ENCODE results near the gene CLCN1. TPM values are rescaled to one million over a fixed set of nuclear protein-coding genes. Genes with fewer than 3 reads are reported as not detected.

The CLCN1 gene
- polyA plus RNA-seq, 2 of the 4 experiments (the other 2 are of a cell fraction) = 0.08 TPM; not detected in 1

DNA sequence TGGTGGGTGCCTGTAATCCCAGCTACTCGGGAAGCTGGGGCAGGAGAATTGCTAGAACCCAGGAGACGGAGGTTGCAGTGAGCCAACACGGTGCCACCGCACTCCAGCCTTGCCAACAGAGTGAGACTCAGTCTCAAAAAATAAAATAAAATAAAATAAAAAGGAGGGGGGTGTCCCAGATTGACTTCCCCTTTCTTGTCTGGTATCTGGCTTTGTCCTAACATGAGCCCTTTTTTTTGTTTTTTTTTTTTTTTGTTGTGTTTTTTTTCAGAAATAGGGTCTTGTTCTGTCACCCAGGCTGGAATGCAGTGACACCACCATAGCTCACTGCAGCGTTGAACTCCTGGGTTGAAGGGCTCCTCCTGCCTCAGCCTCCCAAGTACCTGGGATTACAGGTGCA, 23.0 kb upstream of the CLCN1 start (continued):
- TF ChIP-seq, protein P1, sequence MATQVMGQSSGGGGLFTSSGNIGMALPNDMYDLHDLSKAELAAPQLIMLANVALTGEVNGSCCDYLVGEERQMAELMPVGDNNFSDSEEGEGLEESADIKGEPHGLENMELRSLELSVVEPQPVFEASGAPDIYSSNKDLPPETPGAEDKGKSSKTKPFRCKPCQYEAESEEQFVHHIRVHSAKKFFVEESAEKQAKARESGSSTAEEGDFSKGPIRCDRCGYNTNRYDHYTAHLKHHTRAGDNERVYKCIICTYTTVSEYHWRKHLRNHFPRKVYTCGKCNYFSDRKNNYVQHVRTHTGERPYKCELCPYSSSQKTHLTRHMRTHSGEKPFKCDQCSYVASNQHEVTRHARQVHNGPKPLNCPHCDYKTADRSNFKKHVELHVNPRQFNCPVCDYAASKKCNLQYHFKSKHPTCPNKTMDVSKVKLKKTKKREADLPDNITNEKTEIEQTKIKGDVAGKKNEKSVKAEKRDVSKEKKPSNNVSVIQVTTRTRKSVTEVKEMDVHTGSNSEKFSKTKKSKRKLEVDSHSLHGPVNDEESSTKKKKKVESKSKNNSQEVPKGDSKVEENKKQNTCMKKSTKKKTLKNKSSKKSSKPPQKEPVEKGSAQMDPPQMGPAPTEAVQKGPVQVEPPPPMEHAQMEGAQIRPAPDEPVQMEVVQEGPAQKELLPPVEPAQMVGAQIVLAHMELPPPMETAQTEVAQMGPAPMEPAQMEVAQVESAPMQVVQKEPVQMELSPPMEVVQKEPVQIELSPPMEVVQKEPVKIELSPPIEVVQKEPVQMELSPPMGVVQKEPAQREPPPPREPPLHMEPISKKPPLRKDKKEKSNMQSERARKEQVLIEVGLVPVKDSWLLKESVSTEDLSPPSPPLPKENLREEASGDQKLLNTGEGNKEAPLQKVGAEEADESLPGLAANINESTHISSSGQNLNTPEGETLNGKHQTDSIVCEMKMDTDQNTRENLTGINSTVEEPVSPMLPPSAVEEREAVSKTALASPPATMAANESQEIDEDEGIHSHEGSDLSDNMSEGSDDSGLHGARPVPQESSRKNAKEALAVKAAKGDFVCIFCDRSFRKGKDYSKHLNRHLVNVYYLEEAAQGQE (IDR thresholded peaks at IDR 0.05) = no peak
- TF ChIP-seq, protein P2, sequence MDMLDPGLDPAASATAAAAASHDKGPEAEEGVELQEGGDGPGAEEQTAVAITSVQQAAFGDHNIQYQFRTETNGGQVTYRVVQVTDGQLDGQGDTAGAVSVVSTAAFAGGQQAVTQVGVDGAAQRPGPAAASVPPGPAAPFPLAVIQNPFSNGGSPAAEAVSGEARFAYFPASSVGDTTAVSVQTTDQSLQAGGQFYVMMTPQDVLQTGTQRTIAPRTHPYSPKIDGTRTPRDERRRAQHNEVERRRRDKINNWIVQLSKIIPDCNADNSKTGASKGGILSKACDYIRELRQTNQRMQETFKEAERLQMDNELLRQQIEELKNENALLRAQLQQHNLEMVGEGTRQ (IDR thresholded peaks at IDR 0.05) = no peak

DNA sequence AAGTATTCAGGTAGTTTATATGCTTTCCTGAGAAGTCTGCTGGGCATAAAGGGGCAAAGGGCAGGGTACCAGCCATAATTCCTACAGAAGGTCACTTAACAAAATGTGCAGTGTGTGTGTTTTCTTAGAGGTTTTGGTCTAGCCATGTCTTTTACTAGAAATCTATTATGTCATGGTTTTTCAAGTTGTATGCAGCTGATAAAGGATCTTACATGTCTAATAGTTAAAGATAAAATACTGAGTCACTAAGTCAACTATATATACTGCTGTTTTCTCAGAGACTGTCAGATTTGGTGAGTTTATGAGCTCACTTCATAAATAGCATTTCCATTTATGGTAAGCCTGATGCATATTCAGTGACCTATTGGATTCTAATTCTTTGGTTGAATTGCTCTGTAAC, 20.0 kb upstream of the CLCN1 start:
- Histone ChIP-seq H3K4me2 (no peak overlapping the region), H3K27ac (no peak overlapping the region), H3K9me3 (no peaks in the 10 kb centered on the region), H3K4me1 (peaks cover 14% of the 10 kb centered on the region), H3K4me3 (no peak overlapping the region)
- no peak for ATAC-seq
- ChIA-PET CTCF (interaction anchor here (0.9 to 3.5 kb wide), 4 partner anchors 10 to 55 kb away, joined by 3 to 22 read pairs (median 6); partner anchors contain the start of gene CLCN1), POLR2A (no interaction called here)
- TF ChIP-seq, protein P3, sequence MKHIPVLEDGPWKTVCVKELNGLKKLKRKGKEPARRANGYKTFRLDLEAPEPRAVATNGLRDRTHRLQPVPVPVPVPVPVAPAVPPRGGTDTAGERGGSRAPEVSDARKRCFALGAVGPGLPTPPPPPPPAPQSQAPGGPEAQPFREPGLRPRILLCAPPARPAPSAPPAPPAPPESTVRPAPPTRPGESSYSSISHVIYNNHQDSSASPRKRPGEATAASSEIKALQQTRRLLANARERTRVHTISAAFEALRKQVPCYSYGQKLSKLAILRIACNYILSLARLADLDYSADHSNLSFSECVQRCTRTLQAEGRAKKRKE (CRISPR knock-in tag; IDR thresholded peaks at IDR 0.05; ENCODE audit: low read depth) = no peak
- no peak for TF ChIP-seq RARB (CRISPR knock-in tag; IDR thresholded peaks at IDR 0.05)
- TF ChIP-seq FOXS1 (CRISPR knock-in tag; IDR thresholded peaks at IDR 0.05) = no peak
- TF ChIP-seq, protein P4, sequence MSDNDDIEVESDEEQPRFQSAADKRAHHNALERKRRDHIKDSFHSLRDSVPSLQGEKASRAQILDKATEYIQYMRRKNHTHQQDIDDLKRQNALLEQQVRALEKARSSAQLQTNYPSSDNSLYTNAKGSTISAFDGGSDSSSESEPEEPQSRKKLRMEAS (IDR thresholded peaks at IDR 0.05) = no peak
- no peak for FAIRE-seq
- no peak for DNase-seq (ENCODE audit: low read depth in 1 of 2, low spot score in 1 of 2)

DNA sequence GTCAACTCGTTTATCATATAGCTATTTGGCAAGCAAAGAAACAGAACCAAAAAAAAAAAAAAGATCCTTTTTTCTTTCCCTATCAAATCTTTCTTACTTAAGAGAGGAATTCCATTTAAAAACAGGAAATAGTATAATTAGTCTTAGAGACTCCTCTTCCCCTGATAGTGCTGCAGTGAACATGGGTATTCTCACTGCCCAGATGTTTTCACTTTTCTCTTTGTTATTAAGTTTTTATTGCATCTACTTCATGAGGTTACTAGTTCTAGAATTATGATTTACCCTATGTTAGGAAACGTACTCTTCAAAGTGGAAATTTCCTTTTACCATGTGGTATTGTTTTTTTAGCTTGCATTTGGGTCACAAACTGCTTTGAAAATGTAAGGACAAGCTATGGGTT, 19.2 kb upstream of the CLCN1 start:
- Histone ChIP-seq H3K9me3 (no peaks in the 10 kb centered on the region), H3K27ac (no peak overlapping the region), H3K4me3 (no peak overlapping the region), H3K4me1 (peaks cover 14% of the 10 kb centered on the region), H3K4me2 (no peak overlapping the region)
- CTCF ChIA-PET = interaction anchor here (0.9 to 3.5 kb wide), 4 partner anchors 10 to 56 kb away, joined by 3 to 22 read pairs (median 6); partner anchors contain the start of gene CLCN1
- TF ChIP-seq FOSL2 (IDR thresholded peaks at IDR 0.05) = no peak
- TF ChIP-seq FOSL2 (CRISPR knock-in tag; IDR thresholded peaks at IDR 0.05) = no peak
- TF ChIP-seq SREBF2 (IDR thresholded peaks at IDR 0.05) = no peak
- TF ChIP-seq, protein P5, sequence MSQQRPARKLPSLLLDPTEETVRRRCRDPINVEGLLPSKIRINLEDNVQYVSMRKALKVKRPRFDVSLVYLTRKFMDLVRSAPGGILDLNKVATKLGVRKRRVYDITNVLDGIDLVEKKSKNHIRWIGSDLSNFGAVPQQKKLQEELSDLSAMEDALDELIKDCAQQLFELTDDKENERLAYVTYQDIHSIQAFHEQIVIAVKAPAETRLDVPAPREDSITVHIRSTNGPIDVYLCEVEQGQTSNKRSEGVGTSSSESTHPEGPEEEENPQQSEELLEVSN (IDR thresholded peaks at IDR 0.05; ENCODE audit: borderline replicate concordance, low read depth) = no peak
- no peak for TF ChIP-seq RFX5 (IDR thresholded peaks at IDR 0.05)
- no peak for TF ChIP-seq POLR2AphosphoS2 (conservative IDR thresholded peaks at IDR 0.05; ENCODE audit: low read length)
- TF ChIP-seq KDM5A (IDR thresholded peaks at IDR 0.05) = no peak
- TF ChIP-seq, protein P6, sequence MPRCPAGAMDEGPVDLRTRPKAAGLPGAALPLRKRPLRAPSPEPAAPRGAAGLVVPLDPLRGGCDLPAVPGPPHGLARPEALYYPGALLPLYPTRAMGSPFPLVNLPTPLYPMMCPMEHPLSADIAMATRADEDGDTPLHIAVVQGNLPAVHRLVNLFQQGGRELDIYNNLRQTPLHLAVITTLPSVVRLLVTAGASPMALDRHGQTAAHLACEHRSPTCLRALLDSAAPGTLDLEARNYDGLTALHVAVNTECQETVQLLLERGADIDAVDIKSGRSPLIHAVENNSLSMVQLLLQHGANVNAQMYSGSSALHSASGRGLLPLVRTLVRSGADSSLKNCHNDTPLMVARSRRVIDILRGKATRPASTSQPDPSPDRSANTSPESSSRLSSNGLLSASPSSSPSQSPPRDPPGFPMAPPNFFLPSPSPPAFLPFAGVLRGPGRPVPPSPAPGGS (IDR thresholded peaks at IDR 0.05) = no peak
- TF ChIP-seq HDAC2 (IDR thresholded peaks at IDR 0.05) = no peak
- no peak for TF ChIP-seq MYC (IDR thresholded peaks at IDR 0.05; ENCODE audit: borderline replicate concordance, low read length)
- TF ChIP-seq TP53 (CRISPR knock-in tag; IDR thresholded peaks at IDR 0.05) = no peak
- TF ChIP-seq PHF8 (IDR thresholded peaks at IDR 0.05; ENCODE audit: borderline replicate concordance, low read depth) = no peak
- TF ChIP-seq ZNF302 (CRISPR knock-in tag; IDR thresholded peaks at IDR 0.05) = no peak
- TF ChIP-seq HOXA7 (CRISPR knock-in tag; IDR thresholded peaks at IDR 0.05) = no peak
- TF ChIP-seq CHD4 (IDR thresholded peaks at IDR 0.05; ENCODE audit: borderline replicate concordance) = no peak
- TF ChIP-seq, protein P7, sequence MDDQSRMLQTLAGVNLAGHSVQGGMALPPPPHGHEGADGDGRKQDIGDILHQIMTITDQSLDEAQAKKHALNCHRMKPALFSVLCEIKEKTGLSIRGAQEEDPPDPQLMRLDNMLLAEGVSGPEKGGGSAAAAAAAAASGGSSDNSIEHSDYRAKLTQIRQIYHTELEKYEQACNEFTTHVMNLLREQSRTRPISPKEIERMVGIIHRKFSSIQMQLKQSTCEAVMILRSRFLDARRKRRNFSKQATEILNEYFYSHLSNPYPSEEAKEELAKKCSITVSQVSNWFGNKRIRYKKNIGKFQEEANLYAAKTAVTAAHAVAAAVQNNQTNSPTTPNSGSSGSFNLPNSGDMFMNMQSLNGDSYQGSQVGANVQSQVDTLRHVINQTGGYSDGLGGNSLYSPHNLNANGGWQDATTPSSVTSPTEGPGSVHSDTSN (IDR thresholded peaks at IDR 0.05) = no peak
- TF ChIP-seq CBX2 (IDR thresholded peaks at IDR 0.05; ENCODE audit: borderline replicate concordance, low read depth) = no peak
- FAIRE-seq = no peak
- WGBS (ENCODE audit: missing lambda C conversion rate) = 73% methylated on average over 2 of the region's 2 CpGs
- DNase-seq (ENCODE audit: low read depth in 1 of 2, low spot score in 1 of 2) = no peak
- POLR2A ChIA-PET = no interaction called here
- ATAC-seq = no peak
